ENCODE results near the gene UNC13C.
"Not testable (repeated sequence)": the region's sequence is repeated elsewhere in the genome, so short reads cannot be mapped to it uniquely, and the experiment has no call there.

UNC13C gene

DNA sequence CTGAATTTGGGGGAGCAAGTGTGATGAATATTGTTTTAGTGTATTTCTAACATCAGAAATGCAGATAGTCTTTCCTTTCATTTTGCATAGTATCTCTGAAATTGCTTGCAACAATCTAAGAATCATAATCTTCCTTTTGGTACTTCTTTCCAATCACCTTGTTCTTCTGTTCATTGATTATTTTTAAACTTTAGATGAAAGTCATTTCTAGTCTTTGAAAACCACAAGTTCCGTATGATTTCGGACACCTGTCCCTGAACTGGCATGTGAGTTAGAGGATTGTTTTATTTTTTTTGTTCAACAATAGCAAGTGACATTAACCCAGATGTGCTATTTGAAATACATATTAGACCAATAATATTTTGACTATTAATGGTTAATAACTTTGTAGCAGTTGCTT lies 329.7 kb downstream of the UNC13C start:
- DNase-seq = no peak

DNA sequence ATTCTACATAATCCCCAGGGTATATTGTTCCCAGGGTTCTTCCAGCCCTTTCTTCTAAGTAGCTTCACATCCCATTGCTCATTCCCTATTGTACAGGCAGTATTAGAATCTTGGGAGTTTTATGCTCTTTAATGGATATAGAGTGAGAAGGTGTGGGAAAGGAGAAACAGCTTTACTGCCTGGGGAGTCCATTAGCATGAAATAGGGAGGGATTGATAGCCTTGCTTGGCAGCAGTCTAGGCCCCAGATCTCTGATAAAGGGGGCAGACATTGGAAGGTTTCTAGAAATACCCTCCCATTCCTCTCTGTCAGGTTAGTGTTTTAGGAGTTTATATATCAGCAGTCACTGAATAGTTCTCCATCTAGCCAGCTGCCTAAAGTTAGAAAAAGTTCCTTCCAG lies 334.3 kb downstream of the UNC13C start:
- no peak for DNase-seq

DNA sequence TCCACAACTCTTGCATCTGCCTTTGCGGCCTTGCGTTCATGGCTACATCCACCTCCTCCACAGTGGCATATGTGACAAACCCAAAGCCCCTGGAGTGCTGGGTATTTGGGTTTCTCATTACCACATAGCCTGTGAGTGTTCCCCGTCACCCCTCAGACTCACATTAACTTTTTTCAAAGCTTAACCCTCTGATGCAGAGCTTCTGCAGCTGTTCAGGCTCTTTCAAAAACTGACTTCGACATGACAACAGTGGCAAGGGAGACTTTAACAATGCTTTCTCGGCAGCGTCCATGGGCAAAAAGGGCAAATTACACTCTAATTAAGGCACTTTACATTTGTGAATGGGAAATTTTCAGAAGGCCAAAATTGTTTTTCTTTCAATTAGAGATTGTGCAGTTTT lies 343.2 kb downstream of the UNC13C start:
- DNase-seq = no peak

DNA sequence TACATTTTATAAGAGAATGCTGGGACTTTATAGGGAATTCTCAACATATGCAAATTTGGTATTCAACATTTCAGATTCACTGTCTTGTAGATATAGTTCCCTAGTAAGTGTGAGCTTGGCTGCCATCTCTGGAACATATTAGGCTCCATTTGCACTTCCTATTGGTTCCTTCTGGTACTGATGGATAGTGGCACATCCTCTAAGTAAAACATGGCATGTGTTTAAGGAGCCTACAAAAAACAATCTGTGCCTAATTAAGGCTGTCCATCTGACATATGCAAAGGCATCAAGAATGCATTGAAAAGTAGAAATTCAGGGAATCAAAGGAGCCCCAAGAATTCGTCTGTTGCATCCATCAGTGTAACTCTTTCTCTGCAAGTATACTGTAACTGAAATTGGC lies 344.1 kb downstream of the UNC13C start:
- DNase-seq = no peak

DNA sequence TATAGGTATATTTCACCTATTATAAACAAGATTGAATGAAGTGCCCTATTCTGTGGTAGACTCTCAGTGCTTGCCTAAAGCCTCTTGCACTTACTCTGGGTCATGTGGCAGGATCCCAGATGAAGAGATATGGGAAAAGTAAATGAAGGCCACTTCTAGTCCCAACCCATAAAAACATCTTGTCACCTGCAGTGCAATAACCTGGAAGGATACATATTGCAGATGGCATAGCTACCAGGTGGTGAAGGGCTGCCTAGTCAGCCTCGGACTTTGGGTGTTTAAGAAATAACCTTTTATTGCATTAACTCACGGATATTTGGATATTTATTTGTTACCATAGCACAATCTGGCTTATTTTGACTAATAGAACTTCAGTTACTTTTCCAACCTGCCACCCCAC lies 367.1 kb downstream of the UNC13C start:
- DNase-seq = no peak

DNA sequence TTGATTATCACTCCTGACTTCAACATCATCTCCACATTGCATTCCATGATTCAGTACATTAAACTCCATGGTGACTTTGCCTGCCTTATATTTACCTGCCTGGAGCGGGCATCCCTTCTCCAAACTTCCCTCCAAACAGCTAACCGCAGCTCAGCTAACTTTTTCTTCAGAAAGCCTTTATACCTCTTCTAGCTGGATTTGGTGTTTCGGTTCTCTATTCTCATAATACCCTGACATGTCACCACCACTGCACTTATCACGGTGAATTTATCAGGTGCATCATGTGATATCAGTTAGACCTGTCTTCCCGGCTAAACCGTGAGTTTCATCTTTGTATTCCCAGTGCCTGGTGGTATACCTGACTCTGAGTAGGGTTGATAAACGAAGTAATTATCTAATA lies 367.6 kb downstream of the UNC13C start:
- DNase-seq = no peak

DNA sequence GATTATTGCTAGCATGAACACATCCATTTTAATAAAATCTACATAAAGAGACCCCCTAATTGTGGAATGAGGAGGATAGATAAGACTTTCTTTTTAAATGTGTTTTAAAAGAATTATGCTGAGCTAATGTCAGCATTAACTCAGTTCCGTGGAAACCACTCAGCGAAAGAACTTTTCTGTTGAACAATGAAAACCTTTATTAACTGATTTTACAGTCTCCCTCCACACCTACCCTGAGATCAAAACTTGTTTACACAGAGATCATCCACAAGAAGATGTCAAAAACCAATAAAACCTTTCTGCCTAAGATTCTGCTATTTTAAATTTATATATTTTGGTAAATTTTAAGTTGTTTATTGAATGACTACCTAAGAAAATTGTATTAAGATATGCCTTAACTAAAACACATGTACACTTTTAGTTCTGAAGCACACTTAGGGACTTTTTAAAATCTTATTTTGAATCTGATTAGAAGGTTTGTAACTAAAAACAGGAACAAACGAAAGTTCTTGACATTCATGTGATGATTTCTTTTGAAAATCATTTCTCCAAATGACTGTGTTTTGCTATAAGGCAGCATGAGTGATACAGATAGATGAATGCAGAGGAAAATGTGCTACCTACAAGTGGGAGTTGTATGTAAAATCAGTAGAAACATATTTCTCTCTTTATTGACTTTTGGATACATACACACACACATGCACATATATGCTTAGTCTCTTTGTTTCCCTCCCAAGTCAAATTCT lies 369.0 kb downstream of the UNC13C start:
- no peak for DNase-seq

DNA sequence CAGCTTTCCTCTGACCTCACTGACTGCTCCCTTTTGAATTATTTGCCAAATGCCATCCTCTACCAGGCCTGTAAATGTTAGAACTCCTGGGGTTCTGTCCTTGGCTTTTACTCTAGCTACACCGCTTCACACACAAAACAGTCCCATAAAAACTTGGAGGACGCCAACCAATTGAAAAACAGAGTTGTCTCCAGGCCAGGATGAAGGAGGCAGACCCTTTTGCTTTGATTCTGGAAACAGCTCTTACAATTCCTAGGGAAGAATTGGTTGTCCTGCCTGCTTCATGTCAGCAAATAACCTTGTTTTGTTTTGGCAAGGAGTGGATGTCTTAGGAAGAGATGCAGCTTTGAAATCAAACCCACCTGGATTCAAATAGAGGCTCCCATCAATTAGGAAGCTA lies 375.5 kb downstream of the UNC13C start:
- DNase-seq = no peak

DNA sequence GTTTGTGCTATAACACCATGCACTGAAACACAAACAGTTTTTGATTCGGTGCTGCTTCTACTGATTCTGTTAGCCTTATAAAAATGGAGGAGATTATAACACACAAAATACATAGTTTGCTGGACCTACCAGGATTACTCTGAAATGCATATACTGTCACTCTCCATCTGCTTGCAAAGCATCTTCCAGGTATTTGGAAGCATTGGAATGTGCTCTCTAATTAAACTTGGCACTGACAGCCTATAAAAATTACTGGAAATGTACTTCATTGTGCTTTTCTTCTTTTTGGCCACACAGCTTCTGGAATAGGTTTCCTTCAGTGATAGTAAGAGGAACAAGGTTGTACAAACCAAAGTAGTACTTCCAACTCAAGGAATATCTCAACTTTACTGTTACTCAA lies 376.1 kb downstream of the UNC13C start:
- no peak for DNase-seq

DNA sequence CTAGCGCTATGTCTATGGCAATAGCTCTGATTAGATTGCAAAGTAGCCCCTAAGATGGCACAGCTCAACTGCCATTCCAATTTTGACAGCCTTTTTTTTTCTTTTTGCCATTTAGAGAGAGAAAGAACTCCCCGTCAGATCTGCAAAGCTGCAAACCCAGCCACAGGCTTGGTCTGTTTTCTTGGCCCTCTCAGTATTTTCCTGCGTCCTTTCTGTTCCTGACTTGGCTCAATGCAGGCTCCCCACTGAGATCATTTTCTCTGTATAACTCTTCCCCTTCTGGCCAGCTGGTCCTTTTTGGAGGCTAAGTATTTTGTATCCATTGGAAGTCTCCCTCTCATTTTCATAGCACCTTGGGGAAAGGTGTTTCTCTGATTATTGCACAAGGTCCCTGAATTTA lies 386.7 kb downstream of the UNC13C start:
- DNase-seq = no peak

DNA sequence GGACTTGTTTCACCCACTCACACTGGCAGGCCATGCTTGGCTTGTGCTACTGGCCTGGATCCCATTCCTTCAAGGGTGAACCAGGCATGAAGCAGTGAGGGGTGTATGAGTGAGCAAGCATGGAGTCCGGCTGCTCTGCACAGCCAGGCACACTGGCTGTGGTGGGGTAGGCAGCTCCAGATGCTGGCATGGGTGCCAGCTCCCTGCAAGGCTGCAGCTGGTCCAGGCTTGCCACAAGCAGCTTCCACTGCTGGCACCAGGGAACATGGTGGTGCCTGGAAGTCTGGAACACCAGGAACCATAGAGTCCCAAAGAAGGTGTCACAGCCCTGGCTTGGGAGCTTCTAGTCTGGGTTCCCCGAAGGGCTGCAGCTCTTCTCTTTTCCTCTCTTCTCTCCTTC lies 395.1 kb downstream of the UNC13C start:
- no peak for DNase-seq

DNA sequence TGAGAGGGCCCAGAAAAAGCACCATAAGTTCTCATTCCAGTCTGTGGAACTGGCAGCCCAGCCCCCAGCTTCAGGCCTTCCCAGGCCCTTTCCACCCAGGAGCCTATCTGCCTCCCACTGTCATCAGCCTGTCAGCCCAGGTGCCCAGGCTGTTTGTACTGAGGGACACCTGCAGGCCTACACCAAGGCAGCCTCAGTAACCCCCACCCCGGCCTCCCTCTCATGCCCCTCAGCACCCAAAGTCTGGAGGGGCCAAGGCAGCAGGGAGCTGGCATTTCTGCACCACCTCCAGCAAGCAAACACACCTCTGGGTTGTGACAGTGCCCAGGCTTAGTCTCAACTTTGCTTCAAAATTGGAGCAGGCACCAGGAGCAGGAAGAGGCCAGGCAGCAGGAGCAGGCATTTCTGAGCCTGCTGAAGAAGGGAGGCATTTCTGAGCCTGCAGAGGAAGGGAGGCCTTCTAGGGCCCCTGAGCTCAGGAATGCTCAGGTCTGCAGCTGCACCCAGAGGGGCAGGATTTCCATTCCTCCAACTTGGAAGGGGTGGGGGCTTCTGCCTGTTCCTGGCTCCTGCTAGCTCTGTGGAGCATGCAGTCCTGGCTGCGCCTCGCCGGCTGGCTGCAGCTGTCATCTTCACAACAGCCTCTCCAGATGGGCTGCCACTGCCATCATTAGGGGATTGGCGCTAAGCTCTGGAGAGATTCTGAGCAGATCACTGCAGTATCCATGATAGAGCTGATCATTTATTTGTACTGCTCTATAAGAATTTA lies 396.1 kb downstream of the UNC13C start:
- no peak for DNase-seq

DNA sequence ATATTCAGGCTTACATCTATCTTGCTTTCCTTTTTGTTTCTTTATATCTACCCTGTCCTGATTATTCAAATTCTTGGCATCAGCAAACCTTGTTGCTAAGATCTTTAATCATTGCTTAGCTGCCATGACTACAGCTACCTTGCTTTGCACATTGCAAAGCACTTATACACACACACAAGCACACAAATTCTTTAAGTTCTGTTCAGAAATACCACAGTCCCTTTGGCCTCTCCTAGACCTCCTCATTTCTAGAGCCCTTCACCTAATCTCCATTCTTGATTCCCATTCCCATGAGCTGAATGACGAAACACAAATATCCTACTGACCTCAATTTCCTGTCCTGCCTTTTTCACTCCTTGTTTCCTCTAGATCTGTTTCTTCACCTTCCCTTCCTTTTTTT lies 409.6 kb downstream of the UNC13C start:
- DNase-seq = no peak

DNA sequence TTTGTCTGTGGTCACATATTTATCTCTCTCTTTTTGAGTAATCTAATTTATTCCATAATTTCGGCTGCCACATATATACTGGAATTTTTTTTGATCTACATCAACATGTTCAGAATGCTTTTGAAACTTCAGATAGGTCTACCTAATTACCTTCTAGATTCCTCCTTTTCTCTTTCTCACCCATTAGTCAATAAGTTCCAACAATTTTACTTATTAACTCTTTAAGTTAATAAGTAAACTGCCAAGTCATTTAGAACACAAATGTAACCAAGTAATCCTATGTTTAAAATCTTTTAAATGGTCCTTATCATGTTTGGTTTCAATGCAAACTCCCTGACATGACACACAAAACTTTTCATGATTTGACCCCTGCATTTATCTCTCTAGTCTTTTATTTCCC lies 410.5 kb downstream of the UNC13C start:
- DNase-seq = no peak

DNA sequence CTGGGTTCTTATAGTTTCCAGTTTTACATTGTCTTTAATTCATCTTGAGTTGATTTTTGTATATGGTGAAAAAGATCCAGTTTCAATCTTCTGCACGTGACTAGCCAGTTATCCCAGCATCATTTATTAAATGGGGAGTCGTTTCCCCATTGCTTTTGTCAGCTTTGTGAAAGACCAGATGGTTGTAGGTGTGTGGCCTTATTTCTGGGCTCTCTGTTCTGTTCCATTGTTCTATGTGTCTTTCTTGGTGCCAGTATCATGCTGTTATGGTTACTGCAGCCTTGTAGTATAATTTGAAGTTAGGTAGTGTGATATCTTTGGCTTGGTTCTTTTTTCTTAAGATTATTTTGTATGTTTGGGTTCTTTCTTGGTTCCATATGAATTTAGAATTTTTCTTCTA lies 432.2 kb downstream of the UNC13C start:
- no peak for DNase-seq

DNA sequence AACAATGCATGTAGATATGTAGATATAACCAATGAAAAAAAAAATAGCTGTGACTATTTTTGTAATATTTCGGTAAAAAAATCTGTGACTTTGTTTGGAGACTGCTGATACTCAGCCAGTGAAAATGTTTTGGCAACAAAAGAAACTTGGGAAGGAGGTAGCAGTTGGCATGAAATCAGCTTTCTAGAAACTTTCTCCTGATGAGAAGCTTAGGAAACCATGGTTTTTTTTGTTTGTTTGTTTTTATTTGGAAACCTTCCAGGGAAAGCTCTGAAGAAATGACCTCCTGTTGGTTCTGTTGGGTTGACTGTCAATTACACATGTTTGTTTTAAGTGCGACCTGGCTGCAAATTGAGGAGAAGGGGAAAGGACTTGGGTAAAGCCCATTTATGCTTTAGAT lies 445.9 kb downstream of the UNC13C start:
- DNase-seq = no peak

DNA sequence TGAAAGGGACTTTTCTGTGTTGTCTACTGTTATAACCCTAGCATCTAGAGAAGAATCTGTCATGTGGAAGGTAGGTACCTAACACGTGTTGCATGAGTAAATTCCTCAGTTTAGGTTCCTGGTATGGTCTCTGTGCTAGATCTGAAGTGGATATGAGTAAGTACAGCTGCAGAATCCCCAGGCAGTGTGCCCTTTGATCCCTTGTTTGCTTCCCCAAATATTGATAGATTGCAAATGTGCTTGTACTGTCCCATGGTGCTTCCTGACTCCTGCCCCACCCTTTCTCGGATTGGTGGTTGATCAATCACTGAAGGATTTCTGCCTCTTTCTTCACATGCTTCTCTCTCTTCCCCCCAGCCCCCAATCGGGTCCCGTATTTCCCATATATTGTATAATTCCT lies 450.4 kb downstream of the UNC13C start:
- no peak for DNase-seq

DNA sequence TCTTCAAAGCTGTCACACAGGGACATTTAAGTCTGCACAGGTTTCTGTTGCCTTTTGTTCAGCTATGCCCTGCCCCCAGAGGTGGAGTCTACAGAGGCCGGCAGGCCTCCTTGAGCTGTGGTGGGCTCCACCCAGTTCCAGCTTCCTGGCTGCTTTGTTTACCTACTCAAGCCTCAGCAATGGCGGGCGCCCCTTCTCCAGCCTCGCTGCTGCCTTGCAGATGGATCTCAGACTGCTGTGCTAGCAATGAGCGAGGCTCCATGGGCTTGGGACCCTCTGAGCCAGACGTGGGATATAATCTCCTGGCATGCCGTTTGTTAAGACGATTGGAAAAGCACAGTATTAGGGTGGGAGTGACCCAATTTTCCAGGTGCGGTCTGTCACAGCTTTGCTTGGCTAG lies 472.0 kb downstream of the UNC13C start:
- not testable (repeated sequence) for DNase-seq

DNA sequence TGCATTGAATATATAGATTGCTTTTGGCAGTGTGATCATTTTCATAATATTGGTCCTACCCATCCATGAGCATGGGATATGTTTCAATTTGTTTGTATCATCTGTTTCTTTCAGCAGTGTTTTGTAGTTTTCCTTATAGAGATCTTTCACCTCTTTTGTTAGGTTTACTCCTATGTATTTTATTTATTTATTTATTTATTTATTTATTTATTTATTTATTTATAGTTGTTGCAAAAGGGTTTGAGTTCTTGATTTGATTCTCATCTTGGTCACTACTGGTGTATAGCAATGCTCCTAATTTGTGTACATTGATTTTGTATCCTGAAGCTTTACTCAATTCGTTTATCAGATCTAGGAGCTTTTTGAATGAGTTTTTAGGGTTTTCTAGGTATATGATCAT lies 478.2 kb downstream of the UNC13C start:
- no peak for DNase-seq

DNA sequence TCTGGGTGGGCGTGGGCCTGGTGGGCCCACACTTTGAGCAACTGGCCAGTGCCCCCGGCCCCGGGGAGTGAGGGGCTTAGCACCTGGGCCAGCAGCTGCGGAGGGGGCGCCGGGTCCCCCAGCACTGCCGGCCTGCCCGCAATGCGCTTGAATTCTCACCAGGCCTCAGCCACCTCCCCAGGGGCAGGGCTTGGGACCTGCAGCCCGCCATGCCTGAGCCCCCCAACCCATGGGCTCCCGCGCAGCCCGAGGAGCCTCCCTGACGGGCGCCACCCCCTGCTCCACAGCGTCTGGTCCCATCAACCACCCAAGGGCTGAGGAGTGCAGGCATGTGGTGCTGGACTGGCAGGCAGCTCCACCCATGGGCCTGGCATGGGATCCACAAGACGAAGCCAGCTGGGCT lies 484.3 kb downstream of the UNC13C start:
- DNase-seq = no peak

DNA sequence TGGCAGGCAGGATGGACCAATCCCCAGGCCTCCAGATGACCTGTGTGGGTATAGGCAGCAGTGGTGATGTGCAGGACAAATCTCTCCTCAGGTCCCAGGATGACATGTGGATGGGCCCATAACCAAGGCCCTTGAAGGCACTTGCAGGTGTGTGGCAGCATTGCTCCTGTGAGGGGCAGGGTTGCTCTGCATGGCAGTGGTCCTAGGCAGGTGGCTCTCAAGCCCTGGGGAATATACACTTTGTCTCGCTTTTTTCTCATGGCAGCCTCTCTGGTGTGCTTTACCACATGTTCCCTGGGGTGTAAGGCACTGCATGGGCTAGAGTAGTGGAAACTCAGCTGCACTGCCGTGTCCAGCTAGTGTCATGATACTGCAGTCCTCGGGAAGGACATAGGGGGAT lies 503.6 kb downstream of the UNC13C start:
- no peak for DNase-seq

DNA sequence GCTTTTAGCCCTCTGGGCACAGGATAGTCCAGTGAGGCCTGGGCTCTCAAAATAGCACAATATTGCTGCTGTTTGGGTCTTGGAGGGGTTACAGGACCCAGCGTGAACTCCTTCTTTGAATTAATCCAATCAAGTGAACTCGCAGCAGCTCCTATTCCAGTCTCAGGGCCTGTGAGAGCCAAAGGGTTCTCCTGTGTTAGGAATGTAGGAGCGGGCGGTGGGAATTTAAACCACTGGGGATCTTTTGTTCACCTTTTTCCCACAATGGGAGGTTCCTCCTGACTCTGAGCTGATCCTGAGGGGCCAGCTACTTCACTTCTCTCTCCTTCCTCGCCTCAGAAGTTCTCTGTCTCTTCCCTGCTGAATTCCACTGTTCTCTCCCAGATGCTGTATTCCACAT lies 504.0 kb downstream of the UNC13C start:
- DNase-seq = no peak

DNA sequence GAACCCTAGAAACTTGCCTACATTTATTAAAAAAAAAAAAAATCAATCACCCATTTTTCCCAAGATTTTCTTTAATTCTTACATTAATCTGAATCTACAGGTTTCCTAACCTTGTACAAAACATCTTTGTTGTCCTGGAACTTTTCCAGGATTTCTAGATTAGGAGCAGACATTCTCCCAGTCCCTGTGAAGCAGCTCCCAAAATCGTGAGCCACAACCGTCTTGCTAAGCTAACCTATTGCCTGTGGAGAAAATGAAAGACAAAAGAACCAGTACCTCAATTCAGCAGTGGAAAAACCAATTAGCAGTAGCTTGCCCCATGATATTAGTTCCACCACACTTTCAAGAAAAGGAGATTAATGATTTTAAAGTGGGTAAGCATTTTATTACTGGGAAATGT lies 522.1 kb downstream of the UNC13C start:
- no peak for DNase-seq

DNA sequence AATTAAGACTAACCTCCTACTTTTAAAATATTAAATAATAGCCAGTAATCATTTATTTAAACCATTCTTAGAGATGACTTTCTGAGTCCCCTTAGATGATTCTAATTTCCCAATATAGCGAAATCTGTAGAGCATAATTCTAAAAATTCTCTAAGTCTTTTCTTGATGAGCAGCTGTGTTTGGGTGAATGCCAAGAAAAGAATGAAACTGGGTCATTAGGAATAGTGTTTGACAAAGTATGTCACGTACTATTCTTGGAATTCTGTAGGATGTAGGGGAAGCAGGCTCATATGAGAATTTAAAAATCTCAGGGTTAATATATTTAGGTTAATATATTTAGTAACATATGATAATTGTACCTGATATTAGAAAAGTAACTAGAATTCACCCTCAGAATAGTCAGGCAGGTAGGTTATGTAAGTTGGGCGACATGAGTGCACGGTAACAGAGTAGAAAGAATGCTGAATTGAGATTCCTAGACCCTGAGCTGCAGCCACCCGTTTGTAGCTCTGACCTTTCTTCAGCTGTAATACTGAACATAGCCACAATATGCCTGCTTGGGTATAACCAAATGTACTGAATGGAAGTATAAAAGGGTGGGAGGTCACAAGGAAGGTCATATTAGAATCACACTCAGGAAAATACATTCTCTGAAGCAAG lies 524.3 kb downstream of the UNC13C start:
- no peak for DNase-seq

Measured in CD4-positive, alpha-beta T cell treated with Interleukin-21 for 1 hour (primary cell).